Heart left ventricle (tissue), 16 donors: ENCODE data around the gene RNF39. TPM values are rescaled to one million over a fixed set of nuclear protein-coding genes. Genes with fewer than 3 reads are reported as not detected.

Source experiments
- ATAC-seq, 4 donors: fragments of 200-7000 bp; cut with Tn5 transposase; one replicate each; pipeline ENCODE4 v1.9.1; 2020 to 2022; ENCODE audit warnings: moderate library complexity in 4 of 4, mild to moderate bottlenecking in 3 of 4, moderate number of reproducible peaks in 1 of 4
- DNase-seq, 5 donors: peaks; one replicate each; pipeline ENCODE4 v3.0.0-alpha.2; 2020
- H3K27ac ChIP-seq, 12 donors: fragments of 200-600 bp; sonication (generic) in 4 of 12; one replicate each; pipeline versions ENCODE4 v1.5.0 to v1.8.0; 2016 to 2022; ENCODE audit warnings: mild to moderate bottlenecking in 2 of 12
- H3K27me3 ChIP-seq, 9 donors: fragments of 200-600 bp; sonication (generic) in 2 of 9; one replicate each; pipeline versions ENCODE4 v1.5.1 to v1.8.0; 2016 to 2022; ENCODE audit warnings: mild to moderate bottlenecking in 3 of 9
- H3K36me3 ChIP-seq, 9 donors: fragments of 200-600 bp; sonication (generic) in 2 of 9; one replicate each; pipeline versions ENCODE4 v1.5.0 to v1.8.0; 2018 to 2022; ENCODE audit warnings: mild to moderate bottlenecking in 2 of 9
- H3K4me1 ChIP-seq, 12 donors: fragments of 200-600 bp; sonication (generic) in 4 of 12; one replicate each; pipeline versions ENCODE4 v1.5.0 to v1.8.0; 2016 to 2022; ENCODE audit warnings: mild to moderate bottlenecking in 3 of 12
- H3K4me3 ChIP-seq, 12 donors: fragments of 200-600 bp; sonication (generic) in 4 of 12; one replicate each; pipeline versions ENCODE4 v1.5.0 to v1.8.0; 2017 to 2022; ENCODE audit warnings: mild to moderate bottlenecking in 9 of 12, moderate library complexity in 4 of 12
- H3K9me3 ChIP-seq, 12 donors: fragments of 200-600 bp; sonication (generic) in 4 of 12; one replicate each; pipeline versions ENCODE4 v1.5.0 to v1.8.0; 2016 to 2022; ENCODE audit warnings: mild to moderate bottlenecking in 1 of 12
- CTCF ChIP-seq, 12 donors: fragments of 200-600 bp; sonication (generic) in 4 of 12; IDR thresholded peaks; one replicate each; pipeline versions ENCODE4 v1.5.0 to v1.8.0; 2018 to 2022; ENCODE audit warnings: antibody characterized with exemption in 12 of 12, mild to moderate bottlenecking in 5 of 12
- POLR2A ChIP-seq, 2 donors: fragments of 450-650 bp; IDR thresholded peaks; one replicate each; pipeline ENCODE4 v1.6.1; 2017; ENCODE audit warnings: antibody characterized with exemption in 2 of 2, mild to moderate bottlenecking in 2 of 2, moderate library complexity in 2 of 2
- WGBS, 4 donors: extraction: QIAGEN DNeasy Blood & Tissue Kit in 2 of 4; methylation state at CpG; one replicate each; pipeline versions ENCODE4 v1.1.5 to v1.1.7; 2013 to 2018; 5-methylcytosine and 5-hydroxymethylcytosine counted together
- intact Hi-C, 10 donors: fragments of 100-400 bp; cut with DNase I; formaldehyde crosslinking; loops; one replicate each; pipeline versions ENCODE4 v1.11.1 to v1.14.2; 2022
- polyA plus RNA-seq, 2 donors: library from polyadenylated mRNA; stranded (reverse); fragments of 200-250 nt; gene quantifications; one replicate each; pipeline ENCODE4 v1.2.3, GENCODE V29; 2013
- total RNA-seq, 9 donors: library from RNA; depleted of rRNA in 2 of 9; stranded (reverse); fragments of >200 nt in 2 of 9; fragmentation: NEBNext Ultra II Directional in 3 of 9; extraction: Animal tissue kit (Norgen Biotek cat#: 25700) in 3 of 9; gene quantifications; one replicate each; pipeline versions ENCODE4 v1.1.0 to v1.2.4, GENCODE V29; 2016 to 2023
- donor health status: ischemic (EF 13 %, LVEDD 7.1; RV severe dilation, severe dysfunction).
- donor health status: healthy with polysubstance abuse.
- donor health status: DM: no; HTN: yes; CAD: no.
- donor health status: DM: no; HTN: no; CAD: no.
- donor health status: ischemic (EF 25% LVEDD 6.9; RV normal size, moderate dysfunction).
- donor health status: ischemic (EF 25% LVEDD 5.7; RV mildly dilated, moderate dysfunction).
- donor health status: healthy.
- donor health status: DM: yes; HTN: yes; CAD: no.
- donor health status: ischemic (EF 35%, LVEDD 5.7; RV mildly dilated, moderate dysfunction).
- donor health status: nonischemic (EF 11% LVEDD 7.7; RV severe dilation, severe dysfunction).
- donor health status: DM: yes; HTN: yes; CAD: no.
- donor health status: PGD.
- donor health status: ischemic (EF 29% LVEDD 5.4; RV normal size, mild dysfunction).
- donor health status: nonischemic (EF 23%, LVEDD 6.1; RV moderate dilation, normal function).

The RNF39 gene
- total and polyA plus RNA-seq, 11 donors = 0.68 TPM; not detected in 10

GRCh38 chr6:30071858-30072257, 3.7 kb downstream of the RNF39 start:
- intact Hi-C loops = no loop called here

DNA sequence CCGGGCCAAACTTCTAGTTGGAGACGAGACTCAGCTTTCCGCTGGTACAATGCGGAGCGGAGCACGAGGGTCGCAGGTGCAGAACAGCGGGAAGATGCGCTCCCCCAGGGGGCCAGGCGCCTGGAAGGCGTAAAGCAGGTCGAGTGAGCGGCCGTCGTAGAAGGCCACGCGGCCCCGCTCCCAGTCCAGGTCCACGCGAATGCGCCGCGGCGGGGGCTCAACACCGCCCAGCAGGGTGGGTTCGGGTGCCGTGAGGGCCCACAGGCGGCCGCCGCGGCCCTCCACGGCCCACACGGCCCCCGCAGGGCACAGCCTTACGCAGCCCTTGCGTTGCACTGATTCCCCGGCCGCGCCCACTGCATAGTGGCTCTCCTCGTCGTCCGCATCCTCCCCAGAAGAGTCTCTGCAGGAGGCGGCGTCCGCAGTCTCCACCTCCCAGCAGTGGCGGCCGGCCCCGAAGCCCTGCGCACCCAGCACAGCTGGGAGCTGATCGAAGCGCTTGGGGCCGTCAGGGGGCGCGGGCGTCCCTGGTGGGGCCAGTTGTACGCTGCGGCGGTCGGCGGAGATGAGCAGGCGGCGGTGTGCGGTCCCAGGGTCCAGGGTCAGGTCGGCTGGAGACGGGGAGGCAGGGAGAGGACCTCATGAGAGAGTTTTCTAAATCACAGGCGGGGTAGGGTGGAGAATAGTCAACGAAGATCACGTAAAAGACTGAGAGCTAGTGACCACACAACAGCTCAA, 4.3 kb downstream of the RNF39 start:
- Histone ChIP-seq H3K9me3 (no peaks in the 10 kb centered on the region), H3K36me3 (peaks cover 0 to 23% (median 11%) of the 10 kb centered on the region in 9 donors), H3K27ac (no peak overlapping the region), H3K4me1 (peaks cover 0 to 45% (median 30%) of the 10 kb centered on the region in 12 donors), H3K4me3 (peak overlapping the region in 9 of 12 donors; percentile 6 to 46 (median 34)), H3K27me3 (peaks cover 17 to 58% (median 46%) of the 10 kb centered on the region in 9 donors)
- ATAC-seq (peak in 1 of 4 donors; percentile 3), DNase-seq (peak; percentile 38 to 77 (median 45))
- no peak for TF ChIP-seq POLR2A (IDR thresholded peaks at IDR 0.05)
- peak in 4 of 12 donors; percentile 11 to 36 (median 22) for TF ChIP-seq CTCF (IDR thresholded peaks at IDR 0.05)
- intact Hi-C loops = no loop called here
- WGBS, 4 donors = 13 to 24% (median 19%) methylated on average over 56 to 68 of the region's 68 CpGs

More at GRCh38 chr6:30071858-30072257, 3.7 kb downstream of the RNF39 start:
- Histone ChIP-seq H3K4me1 (peaks cover 0 to 42% (median 30%) of the 10 kb centered on the region in 12 donors), H3K27me3 (peaks cover 17 to 61% (median 46%) of the 10 kb centered on the region in 9 donors), H3K4me3 (peak overlapping the region in 3 of 12 donors; percentile 34 to 41 (median 38)), H3K27ac (no peak overlapping the region), H3K36me3 (peaks cover 0 to 23% (median 11%) of the 10 kb centered on the region in 9 donors), H3K9me3 (no peaks in the 10 kb centered on the region)
- DNase-seq (no peak), ATAC-seq (no peak)
- 45 to 58% (median 46%) methylated on average over 3 of the region's 3 CpGs for WGBS, 4 donors
- TF ChIP-seq CTCF (IDR thresholded peaks at IDR 0.05) = no peak
- no peak for TF ChIP-seq POLR2A (IDR thresholded peaks at IDR 0.05)

GRCh38 chr6:30067460-30068139, 8.0 kb downstream of the RNF39 start:
- 13 to 17% (median 14%) methylated on average over 8 of the region's 8 CpGs for WGBS, 4 donors
- Histone ChIP-seq H3K27me3 (peaks cover 0 to 21% (median 15%) of the 10 kb centered on the region in 9 donors), H3K9me3 (no peaks in the 10 kb centered on the region), H3K36me3 (peaks cover 0 to 35% (median 24%) of the 10 kb centered on the region in 9 donors), H3K4me1 (peaks cover 0 to 40% (median 25%) of the 10 kb centered on the region in 12 donors), H3K27ac (peak overlapping the region; percentile 68 to 95 (median 91)), H3K4me3 (peak overlapping the region; percentile 51 to 86 (median 74))
- ATAC-seq (no peak), DNase-seq (no peak)
- intact Hi-C loops = loop anchor here in 7 of 10 donors (2.0 to 10.0 kb wide), 4 partner anchors 33 to 257 kb away; partner anchors contain the start of gene TRIM39 (in 1 of the 7)
- TF ChIP-seq CTCF (IDR thresholded peaks at IDR 0.05) (no peak), POLR2A (IDR thresholded peaks at IDR 0.05) (no peak)
